Lower leg skin (tissue), 4 donors: ENCODE data around the gene POR. TPM values are rescaled to one million over a fixed set of nuclear protein-coding genes. Genes with fewer than 3 reads are reported as not detected.

Experiments used
- DNase-seq, 2 donors: peaks; one replicate each; pipeline ENCODE4 v3.0.0-alpha.2; 2019; ENCODE audit warnings: low spot score in 2 of 2
- H3K4me3 ChIP-seq: fragments of 200-600 bp; sonication (generic); 2 replicates; pipeline ENCODE4 v1.5.1; 2017; ENCODE audit warnings: mild to moderate bottlenecking, low read depth; ENCODE audit not compliant: poor library complexity, severe bottlenecking
- POLR2A ChIP-seq, 2 donors: fragments of 450-650 bp; IDR thresholded peaks; one replicate each; pipeline ENCODE4 v1.6.1; 2016 to 2017; ENCODE audit warnings: antibody characterized with exemption in 2 of 2, mild to moderate bottlenecking in 1 of 2, moderate library complexity in 1 of 2
- WGBS, 2 donors: methylation state at CpG; one replicate each; pipeline ENCODE4 v1.1.5; 2018; 5-methylcytosine and 5-hydroxymethylcytosine counted together
- intact Hi-C: fragments of 100-400 bp; cut with DNase I; formaldehyde crosslinking; loops from one replicate; pipeline ENCODE4 v1.15.0; 2023; ENCODE audit warnings: low total_unique reads
- total RNA-seq, 4 donors: library from RNA; depleted of rRNA; stranded (reverse); fragments of >200 nt; gene quantifications; one replicate each; pipeline ENCODE4 v1.1.0, GENCODE V29; 2016
- TF ChIP-seq, protein P1 (sequence below), 3 donors: fragments of 450-650 bp; IDR thresholded peaks; one replicate each; pipeline ENCODE4 v1.5.1; 2016; ENCODE audit warnings: antibody characterized with exemption in 3 of 3, mild to moderate bottlenecking in 3 of 3, moderate library complexity in 2 of 3

POR gene
- total RNA-seq, 4 donors from 2014 or later, result 77.4 to 129 (median 97.0) TPM

GRCh38 chr7:75977743-75978142, 62.8 kb downstream of the POR start:
- DNase-seq, result no peak
- 49 to 56% methylated on average over 8 of the region's 8 CpGs for WGBS, 2 donors
- H3K4me3 ChIP-seq, result no peak overlapping the region
- intact Hi-C loops, result no loop called here
- TF ChIP-seq, protein P1, sequence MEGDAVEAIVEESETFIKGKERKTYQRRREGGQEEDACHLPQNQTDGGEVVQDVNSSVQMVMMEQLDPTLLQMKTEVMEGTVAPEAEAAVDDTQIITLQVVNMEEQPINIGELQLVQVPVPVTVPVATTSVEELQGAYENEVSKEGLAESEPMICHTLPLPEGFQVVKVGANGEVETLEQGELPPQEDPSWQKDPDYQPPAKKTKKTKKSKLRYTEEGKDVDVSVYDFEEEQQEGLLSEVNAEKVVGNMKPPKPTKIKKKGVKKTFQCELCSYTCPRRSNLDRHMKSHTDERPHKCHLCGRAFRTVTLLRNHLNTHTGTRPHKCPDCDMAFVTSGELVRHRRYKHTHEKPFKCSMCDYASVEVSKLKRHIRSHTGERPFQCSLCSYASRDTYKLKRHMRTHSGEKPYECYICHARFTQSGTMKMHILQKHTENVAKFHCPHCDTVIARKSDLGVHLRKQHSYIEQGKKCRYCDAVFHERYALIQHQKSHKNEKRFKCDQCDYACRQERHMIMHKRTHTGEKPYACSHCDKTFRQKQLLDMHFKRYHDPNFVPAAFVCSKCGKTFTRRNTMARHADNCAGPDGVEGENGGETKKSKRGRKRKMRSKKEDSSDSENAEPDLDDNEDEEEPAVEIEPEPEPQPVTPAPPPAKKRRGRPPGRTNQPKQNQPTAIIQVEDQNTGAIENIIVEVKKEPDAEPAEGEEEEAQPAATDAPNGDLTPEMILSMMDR (IDR thresholded peaks at IDR 0.05), result no peak
- TF ChIP-seq POLR2A (IDR thresholded peaks at IDR 0.05), result no peak

DNA sequence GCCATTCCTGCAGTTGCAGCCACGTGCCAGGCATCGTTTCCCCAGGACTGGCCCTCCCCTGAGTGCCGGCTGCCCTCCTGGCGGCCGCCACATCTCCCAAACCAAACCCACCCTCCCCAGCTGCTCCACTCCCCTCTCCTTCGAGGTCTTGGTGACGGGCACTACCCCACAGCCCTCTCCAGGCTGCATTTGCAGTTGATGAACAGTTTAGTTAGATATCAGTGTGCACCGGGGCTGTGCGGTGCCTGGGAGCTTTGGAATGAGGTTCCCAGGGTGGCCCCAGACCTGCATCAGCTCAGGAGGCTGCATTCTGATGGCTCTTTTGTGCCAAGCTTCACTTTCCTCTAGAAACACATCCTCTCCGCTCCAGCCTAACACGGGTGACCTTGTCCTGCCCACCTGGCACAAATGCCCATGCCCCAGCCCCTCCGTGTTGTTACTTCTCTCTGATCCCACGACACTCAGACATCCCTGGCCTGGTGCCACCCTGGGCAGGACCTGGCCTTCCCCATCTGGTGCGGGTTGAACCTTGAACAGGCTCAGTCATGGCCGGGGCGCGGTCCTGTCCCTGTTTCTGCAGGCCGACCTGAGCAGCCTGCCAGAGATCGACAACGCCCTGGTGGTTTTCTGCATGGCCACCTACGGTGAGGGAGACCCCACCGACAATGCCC, 64.9 kb downstream of the POR start:
- 51 to 75% methylated on average over 22 of the region's 22 CpGs for WGBS, 2 donors
- TF ChIP-seq POLR2A (IDR thresholded peaks at IDR 0.05), result no peak
- TF ChIP-seq, protein P1 (IDR thresholded peaks at IDR 0.05), result no peak
- no peak overlapping the region for H3K4me3 ChIP-seq
- DNase-seq, result no peak
- intact Hi-C loops, result no loop called here

GRCh38 chr7:75980430-75981202, 65.7 kb downstream of the POR start:
- intact Hi-C loops, result no loop called here
- DNase-seq, result no peak
- WGBS, 2 donors, result 82 to 85% methylated on average over 22 to 26 of the region's 29 CpGs
- H3K4me3 ChIP-seq, result no peak overlapping the region
- TF ChIP-seq, protein P1 (IDR thresholded peaks at IDR 0.05), result no peak
- TF ChIP-seq POLR2A (IDR thresholded peaks at IDR 0.05), result no peak

GRCh38 chr7:75981203-75981452, 66.2 kb downstream of the POR start:
- intact Hi-C loops, result no loop called here
- no peak for DNase-seq
- 81 to 83% methylated on average over 12 of the region's 12 CpGs for WGBS, 2 donors
- TF ChIP-seq, protein P1 (IDR thresholded peaks at IDR 0.05), result no peak
- no peak for TF ChIP-seq POLR2A (IDR thresholded peaks at IDR 0.05)
- no peak overlapping the region for H3K4me3 ChIP-seq

DNA sequence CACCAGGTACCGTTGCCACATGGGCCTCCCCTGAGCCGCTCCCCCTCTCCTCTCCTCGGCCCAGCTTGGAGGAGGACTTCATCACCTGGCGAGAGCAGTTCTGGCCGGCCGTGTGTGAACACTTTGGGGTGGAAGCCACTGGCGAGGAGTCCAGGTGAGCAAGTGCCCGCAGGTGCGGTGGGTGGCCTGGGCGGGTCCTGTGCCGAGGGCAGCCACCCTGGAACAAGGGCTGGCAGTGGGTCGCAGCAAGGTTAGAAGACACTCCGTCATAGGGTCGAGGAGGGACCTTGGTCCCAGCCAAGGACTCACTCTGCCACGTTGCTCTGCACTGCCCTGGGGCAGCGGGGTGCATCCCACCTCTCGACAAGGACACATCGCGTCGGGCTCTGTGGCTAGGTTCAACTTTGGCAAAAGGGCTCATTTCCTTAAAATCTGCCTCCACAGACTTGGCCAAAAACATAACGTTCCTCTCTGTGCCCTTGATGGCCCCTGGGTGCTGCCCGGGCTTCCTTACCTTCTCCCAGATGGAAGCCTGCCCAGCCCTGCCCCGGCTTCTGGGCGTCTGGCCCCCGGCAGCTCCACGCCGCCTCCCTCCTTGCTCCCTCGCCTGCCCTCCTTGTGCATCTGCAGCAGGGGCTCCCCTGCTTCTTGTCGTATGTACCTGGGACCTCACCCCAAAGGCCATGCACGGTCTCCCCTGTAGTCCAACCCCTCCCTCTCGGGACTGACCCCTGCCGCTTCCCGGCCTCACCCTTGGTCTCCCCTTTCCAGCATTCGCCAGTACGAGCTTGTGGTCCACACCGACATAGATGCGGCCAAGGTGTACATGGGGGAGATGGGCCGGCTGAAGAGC, 66.7 kb downstream of the POR start:
- TF ChIP-seq, protein P1 (IDR thresholded peaks at IDR 0.05), result no peak
- TF ChIP-seq POLR2A (IDR thresholded peaks at IDR 0.05), result no peak
- 72 to 80% methylated on average over 35 to 38 of the region's 38 CpGs for WGBS, 2 donors
- no peak for DNase-seq
- intact Hi-C loops, result no loop called here
- no peak overlapping the region for H3K4me3 ChIP-seq
